ENCODE data around the gene NELFCD.
A peak's percentile ranks its signal among the peaks of the same experiment; 100 is the strongest.
"Not testable (repeated sequence)": the region's sequence is repeated elsewhere in the genome, so short reads cannot be mapped to it uniquely, and the experiment has no call there.

The NELFCD gene, protein sequence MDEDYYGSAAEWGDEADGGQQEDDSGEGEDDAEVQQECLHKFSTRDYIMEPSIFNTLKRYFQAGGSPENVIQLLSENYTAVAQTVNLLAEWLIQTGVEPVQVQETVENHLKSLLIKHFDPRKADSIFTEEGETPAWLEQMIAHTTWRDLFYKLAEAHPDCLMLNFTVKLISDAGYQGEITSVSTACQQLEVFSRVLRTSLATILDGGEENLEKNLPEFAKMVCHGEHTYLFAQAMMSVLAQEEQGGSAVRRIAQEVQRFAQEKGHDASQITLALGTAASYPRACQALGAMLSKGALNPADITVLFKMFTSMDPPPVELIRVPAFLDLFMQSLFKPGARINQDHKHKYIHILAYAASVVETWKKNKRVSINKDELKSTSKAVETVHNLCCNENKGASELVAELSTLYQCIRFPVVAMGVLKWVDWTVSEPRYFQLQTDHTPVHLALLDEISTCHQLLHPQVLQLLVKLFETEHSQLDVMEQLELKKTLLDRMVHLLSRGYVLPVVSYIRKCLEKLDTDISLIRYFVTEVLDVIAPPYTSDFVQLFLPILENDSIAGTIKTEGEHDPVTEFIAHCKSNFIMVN

GRCh38 chr20:58980711-58981627, at the start of gene NELFCD:
Gene NELFCD, plus strand, starts transcription at chr20:58981256. Its CDS starts 54 bp downstream, at chr20:58981310.
- peak; percentile 74 for DNase-seq (ENCODE audit: low spot score)

GRCh38 chr20:58932170-58932569, 48.9 kb upstream of the NELFCD start:
- DNase-seq (ENCODE audit: low spot score) = no peak

- DNase-seq (ENCODE audit: low spot score) = no peak
These were observed 43.0 kb upstream of the NELFCD start for GRCh38 chr20:58938078-58938477.

- no peak for DNase-seq (ENCODE audit: low spot score)
These were observed 42.5 kb upstream of the NELFCD start for GRCh38 chr20:58938541-58938940.

DNA sequence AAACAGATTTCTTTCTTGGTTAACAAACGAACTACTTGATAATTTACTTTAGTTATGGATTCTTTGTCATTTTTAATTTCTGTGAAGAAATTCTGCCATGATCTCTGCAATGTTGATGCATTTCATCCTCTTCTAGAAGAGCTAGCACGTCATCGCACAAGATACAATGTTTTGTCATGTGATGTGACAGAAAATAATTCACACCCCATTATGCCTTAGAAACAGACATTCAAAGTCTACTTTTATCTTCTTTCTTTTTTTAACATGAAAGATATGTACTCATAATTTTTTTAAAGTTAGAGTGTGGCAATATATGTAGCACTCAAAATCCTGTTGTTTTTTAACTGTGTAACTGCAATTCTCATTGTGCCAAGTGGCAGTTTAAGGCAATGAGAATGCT, 39.6 kb upstream of the NELFCD start:
- DNase-seq (ENCODE audit: low spot score) = no peak

DNA sequence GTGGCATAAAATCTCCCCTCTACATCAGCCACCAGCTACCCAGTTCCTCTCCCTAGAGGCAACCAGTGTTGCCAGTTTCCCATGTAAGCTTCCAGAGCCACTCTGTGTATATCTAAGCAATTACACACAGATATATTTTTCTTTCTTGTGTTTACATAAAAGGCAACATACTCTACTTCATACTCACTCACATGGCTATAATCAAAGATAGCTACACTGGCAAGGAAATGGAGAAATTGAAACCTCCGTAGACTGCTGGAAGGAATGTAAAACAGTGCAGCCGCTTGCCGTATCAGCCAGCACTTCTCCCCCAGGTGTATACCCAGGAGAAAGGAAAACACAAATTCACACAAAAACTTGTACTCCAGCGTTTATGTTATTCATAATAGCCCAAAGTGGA, 38.5 kb upstream of the NELFCD start:
- no peak for DNase-seq (ENCODE audit: low spot score)

DNA sequence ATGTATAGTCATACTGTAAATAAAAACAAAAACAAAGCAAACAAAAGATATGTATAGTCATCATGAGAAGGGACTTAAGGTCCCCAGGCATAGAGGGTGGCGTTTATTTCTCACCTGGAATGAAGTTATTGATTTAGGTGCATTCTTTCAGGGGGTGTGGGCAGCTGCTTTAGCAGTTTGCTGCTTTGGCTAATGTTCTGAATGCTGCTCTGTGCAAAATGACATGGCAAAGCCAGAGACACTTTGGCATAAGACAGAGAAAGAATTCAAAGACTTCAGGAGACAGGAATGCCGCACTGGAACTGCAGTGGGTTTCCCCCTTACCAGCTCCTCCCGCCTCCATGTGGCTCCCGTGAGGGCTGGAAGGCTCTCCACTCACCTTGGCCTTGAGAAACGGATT, 36.4 kb upstream of the NELFCD start:
- no peak for DNase-seq (ENCODE audit: low spot score)

GRCh38 chr20:58945965-58946631, 35.0 kb upstream of the NELFCD start:
- no peak for DNase-seq (ENCODE audit: low spot score)

DNA sequence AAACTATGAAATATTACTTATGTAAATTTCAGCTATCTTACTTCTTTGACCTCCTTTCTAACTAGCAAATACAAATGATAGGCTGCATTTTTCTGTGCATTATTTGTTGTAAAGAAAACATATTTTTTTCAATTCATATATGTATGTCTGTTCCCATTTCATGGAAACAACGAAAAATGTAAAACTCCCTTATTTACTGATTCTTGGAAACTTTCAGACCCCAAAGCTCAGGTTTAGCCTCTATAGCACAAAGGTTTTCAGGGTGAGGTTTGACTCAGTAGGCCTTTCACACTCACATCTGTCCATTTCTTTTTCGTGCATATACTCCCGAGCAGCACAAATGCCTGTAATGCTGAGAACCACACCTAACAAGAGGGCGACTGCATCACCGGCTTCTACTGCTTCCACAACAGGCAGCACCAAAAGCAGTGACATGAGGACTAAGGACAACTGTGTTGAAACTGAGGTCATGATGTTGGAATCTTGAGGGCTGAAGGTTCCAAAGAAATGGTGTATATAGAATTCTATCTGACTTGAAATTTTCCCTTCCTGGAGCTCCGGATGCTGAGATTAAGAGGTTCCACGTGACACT, 33.2 kb upstream of the NELFCD start:
- DNase-seq (ENCODE audit: low spot score) = not testable (repeated sequence)

DNA sequence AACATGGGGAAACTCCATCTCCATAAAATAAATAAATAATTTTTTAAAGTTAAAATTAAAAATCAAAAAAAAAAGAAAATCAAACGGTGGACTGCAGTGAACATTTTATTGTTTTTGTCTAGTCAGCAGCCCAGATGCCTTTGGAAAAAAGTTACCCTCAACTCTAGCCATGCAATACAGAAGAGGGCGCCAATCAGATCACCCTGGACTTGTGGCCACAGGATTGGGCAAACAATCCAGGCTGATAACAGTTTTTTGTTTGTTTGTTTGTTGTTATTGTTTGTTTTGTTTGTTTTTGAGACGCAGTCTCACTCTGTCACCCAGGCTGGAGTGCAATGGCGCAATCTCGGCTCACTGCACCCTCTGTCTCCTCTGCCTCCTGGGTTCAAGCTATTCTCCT, 30.5 kb upstream of the NELFCD start:
- DNase-seq (ENCODE audit: low spot score) = no peak

GRCh38 chr20:58953050-58953449, 28.0 kb upstream of the NELFCD start:
- DNase-seq (ENCODE audit: low spot score) = no peak

DNA sequence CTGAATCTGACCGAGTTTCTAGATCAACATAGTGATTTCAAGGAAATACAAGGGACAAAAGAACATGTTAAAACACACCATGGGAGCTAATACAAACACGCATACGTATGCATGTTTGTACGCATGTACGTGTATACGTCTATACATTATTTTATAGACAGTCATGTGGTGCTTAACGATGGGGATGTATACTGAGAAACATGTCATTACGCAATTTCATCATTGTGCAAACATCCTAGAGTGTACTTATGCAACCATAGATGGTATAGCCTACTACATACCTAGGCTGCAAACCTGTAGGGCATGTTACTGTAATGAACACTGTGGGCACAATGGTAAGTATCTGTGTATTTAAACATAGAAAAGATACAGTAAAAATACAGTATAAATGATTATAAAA, 25.0 kb upstream of the NELFCD start:
- no peak for DNase-seq (ENCODE audit: low spot score)

DNA sequence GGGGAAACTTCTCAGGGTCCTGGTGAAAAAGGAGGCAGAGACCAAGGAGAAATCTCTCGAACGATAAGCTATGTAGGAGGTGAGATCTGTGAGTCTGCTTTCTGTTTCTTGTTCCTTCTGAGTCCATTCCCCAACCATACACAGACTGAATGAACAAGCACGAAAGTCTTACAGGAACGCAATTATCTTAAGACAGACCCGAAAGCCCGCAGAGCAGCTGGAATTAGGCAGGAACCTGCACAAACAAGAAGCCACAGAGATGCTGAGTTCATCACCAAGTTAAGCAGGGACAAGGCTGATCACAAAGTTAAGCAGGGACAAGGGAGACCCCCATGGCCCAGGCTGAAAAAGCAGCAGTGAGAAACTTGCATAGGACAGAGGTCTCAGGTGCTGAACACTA, 21.4 kb upstream of the NELFCD start:
- no peak for DNase-seq (ENCODE audit: low spot score)

DNA sequence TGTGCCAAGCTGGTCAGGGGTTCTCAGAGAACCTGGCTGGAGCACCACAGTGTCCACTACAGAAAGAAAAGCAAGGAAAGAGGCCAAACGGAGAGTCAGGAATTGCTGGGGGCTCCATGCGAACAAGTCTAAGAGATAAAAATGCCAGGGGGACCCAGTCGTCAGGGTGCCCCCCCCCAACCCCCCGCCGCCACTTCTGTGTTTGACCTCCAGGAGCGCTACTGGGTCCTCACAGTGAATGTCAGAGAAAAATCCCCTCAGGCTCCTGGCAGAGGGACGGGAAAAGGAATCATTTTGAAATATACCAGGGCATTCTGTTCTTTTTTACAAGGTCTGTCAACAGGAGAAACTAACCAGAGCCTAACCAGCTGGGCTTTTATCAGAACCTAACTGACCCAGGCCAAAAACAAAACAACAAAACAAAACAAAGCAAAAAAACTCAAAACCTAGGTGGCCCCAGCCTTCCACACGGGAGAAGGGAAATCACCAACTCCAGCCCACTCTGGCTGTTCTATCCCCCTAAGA, 17.9 kb upstream of the NELFCD start:
- DNase-seq (ENCODE audit: low spot score) = no peak

DNA sequence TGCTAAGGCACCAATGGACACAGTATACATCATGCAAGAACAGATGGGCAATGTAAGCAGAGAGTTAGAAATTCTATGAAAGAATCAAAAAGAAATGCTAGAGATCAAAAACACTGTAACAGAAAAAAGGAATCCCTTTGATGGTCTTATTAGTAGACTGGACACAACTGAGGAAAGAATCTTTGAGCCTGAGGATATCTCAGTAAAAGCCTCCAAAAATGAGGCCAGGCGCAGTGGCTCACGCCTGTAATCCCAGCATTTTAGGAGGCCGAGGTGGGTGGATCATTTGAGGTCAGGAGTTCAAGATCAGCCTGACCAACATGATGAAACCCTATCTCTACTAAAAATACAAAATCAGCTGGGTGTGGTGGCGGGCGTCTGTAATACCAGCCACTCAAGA, 17.1 kb upstream of the NELFCD start:
- DNase-seq (ENCODE audit: low spot score) = not testable (repeated sequence)

- DNase-seq (ENCODE audit: low spot score) = no peak
These were observed 15.6 kb upstream of the NELFCD start for GRCh38 chr20:58965270-58966064.

GRCh38 chr20:58967652-58968429, 13.2 kb upstream of the NELFCD start:
- no peak for DNase-seq (ENCODE audit: low spot score)

DNA sequence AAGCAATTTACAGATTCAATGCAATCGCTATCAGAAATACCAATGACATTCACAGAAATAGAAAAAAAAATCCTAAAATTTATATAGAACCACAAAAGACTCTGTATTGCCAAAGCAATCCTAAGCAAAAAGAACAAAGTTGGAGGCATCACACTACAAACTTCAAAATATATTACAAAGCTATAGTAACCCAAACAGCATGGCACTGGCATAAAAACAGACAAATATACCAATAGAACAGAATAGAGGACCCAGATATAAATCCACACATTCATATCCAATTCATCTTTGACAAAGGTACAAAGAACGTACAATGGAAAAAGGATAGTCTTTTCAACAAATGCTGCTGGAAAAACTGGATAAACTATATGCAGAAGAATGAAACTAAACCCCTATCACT, 11.6 kb upstream of the NELFCD start:
- no peak for DNase-seq (ENCODE audit: low spot score)

- DNase-seq (ENCODE audit: low spot score) = no peak
These were observed 10.9 kb upstream of the NELFCD start for GRCh38 chr20:58970146-58970545.

- DNase-seq (ENCODE audit: low spot score) = no peak
These were observed 9.6 kb upstream of the NELFCD start for GRCh38 chr20:58971429-58971828.
